Measurements from ENCODE around the gene WIZ. TPM values are rescaled to one million over a fixed set of nuclear protein-coding genes. Genes with fewer than 3 reads are reported as not detected.

WIZ gene, protein sequence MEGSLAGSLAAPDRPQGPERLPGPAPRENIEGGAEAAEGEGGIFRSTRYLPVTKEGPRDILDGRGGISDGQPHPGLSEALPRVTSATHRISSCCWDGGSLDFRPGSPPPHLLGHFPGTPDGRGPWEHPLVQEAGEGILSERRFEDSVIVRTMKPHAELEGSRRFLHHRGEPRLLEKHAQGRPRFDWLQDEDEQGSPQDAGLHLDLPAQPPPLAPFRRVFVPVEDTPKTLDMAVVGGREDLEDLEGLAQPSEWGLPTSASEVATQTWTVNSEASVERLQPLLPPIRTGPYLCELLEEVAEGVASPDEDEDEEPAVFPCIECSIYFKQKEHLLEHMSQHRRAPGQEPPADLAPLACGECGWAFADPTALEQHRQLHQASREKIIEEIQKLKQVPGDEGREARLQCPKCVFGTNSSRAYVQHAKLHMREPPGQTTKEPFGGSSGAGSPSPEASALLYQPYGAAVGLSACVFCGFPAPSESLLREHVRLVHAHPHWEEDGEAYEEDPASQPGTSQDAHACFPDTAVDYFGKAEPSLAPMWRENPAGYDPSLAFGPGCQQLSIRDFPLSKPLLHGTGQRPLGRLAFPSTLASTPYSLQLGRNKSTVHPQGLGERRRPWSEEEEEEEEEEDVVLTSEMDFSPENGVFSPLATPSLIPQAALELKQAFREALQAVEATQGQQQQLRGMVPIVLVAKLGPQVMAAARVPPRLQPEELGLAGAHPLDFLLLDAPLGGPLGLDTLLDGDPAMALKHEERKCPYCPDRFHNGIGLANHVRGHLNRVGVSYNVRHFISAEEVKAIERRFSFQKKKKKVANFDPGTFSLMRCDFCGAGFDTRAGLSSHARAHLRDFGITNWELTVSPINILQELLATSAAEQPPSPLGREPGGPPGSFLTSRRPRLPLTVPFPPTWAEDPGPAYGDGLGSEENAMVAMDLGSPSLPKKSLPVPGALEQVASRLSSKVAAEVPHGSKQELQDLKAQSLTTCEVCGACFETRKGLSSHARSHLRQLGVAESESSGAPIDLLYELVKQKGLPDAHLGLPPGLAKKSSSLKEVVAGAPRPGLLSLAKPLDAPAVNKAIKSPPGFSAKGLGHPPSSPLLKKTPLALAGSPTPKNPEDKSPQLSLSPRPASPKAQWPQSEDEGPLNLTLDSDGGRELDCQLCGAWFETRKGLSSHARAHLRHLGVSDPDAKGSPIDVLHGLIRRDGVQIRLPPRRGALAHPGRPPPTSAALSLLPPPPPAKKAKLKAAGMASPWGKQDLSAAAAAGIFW (N-terminal part only)
- 29.0 and 39.5 TPM in 2 replicates for total RNA-seq (2014; rRNA removed; shearing (Covaris generic))
- 8.9 and 10.3 TPM in 2 replicates for polyA plus RNA-seq (2016; fragmentation: Nextera tagmentation; extraction: Ambion mirVana)
- long read RNA-seq, partial matches to known transcripts: 3 of 3 reads
- long read RNA-seq, other reads (novel, unspliced or antisense): 0 of 3 reads

DNA sequence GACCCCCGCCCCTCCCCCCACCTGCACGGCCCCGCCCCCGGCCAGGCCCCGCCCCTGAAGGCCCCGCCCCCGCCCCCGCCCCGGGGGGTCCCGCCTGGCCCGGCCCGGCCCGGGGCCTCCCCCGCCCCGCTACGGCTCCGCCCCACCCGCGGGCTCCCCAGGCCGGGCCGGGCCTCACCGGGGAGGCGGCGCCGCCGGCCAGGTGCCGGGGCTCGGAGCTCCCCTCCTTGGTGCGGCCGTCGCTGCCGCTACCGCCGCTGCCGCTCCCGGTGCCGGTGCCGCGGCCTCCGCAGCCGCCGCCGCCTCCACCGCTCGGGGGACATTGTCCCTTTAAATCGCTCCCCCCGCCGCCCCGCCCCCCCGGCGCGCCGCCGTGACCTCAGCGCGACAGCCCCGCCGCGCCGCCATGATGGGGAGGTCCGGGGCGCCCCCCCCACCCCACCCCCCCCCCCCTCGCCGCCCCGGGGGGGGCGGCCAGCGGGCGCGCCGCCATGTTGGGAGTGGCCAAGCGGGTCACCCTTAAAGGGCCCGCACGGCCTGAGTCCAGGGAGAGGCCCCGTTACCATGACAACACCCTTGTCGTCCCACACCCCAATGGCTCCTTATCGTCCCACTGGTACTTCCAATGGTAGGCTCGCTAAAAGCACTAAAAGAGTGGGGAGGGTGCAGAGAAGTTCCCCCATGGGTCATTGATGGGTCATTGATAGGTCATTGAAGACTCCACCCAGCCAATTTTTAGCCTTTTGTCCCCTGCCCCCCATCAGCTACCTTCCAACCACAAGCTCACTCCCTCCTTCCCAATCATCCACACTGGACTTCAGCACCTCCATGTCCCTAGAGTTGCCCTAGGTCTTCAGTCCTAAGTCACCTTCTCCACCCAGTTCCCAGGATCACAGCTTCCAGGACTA lies at the start of gene WIZ:
TSS of gene WIZ (minus strand) at position 337 of the 908 bp plus-strand sequence. CDS start 1,649 bp downstream, outside the sequence.
- H3K4me3 ChIP-seq: peak within 1 kb of the TSS; percentile 84
- no peaks in the 10 kb centered on the region for H3K79me2 ChIP-seq (replicated peaks; ENCODE audit: insufficient read depth)
- H4K20me1 ChIP-seq (replicated peaks; ENCODE audit: insufficient read depth): no peaks in the 10 kb centered on the region
- H3K9me2 ChIP-seq (ENCODE audit: insufficient read depth): peaks cover 8% of the 10 kb centered on the region; the same call in 1 of the 2 replicates
- peak within 1 kb of the TSS; percentile 96 for H2AFZ ChIP-seq
- H3K36me3 ChIP-seq (ENCODE audit: insufficient read depth): no peaks in the 10 kb centered on the region
- no peaks in the 10 kb centered on the region; the same call in 1 of the 3 replicates for H3K9me3 Mint-ChIP-seq
- H3K4me1 ChIP-seq (ENCODE audit: insufficient read depth): peaks cover 13% of the 10 kb centered on the region
- H3K27ac ChIP-seq (ENCODE audit: low read depth): no peak within 1 kb of the TSS
- no peak; the same call in 2 of the 3 replicates for ATAC-seq
- H3K27me3 ChIP-seq (ENCODE audit: insufficient read depth): peaks cover 21% of the 10 kb centered on the region
- peak within 1 kb of the TSS; percentile 78 for H3K4me3 Mint-ChIP-seq
- H3K36me3 Mint-ChIP-seq (ENCODE audit: low read depth): no peaks in the 10 kb centered on the region; the same call in 2 of the 3 replicates
- H3F3A ChIP-seq (replicated peaks; ENCODE audit: low read depth): 0 out of 2 replicates have a peak, but pooled peaks cover 13% of the 10 kb centered on the region
- TF ChIP-seq ZNF331 (CRISPR knock-in tag; IDR thresholded peaks at IDR 0.05; ENCODE audit: low read depth) (no peak), POLR2AphosphoS5 (IDR thresholded peaks at IDR 0.05; ENCODE audit: low read depth) (no peak), STAT1 (IDR thresholded peaks at IDR 0.05; ENCODE audit: unreplicated experiment) (no peak), CREB1 (CRISPR knock-in tag; IDR thresholded peaks at IDR 0.05; ENCODE audit: low read depth) (peak; percentile 89), EZH2 (IDR thresholded peaks at IDR 0.05; ENCODE audit: low read depth, unreplicated experiment) (no peak), JUNB (IDR thresholded peaks at IDR 0.05; ENCODE audit: unreplicated experiment) (no peak)
- TF ChIP-seq, protein P1, sequence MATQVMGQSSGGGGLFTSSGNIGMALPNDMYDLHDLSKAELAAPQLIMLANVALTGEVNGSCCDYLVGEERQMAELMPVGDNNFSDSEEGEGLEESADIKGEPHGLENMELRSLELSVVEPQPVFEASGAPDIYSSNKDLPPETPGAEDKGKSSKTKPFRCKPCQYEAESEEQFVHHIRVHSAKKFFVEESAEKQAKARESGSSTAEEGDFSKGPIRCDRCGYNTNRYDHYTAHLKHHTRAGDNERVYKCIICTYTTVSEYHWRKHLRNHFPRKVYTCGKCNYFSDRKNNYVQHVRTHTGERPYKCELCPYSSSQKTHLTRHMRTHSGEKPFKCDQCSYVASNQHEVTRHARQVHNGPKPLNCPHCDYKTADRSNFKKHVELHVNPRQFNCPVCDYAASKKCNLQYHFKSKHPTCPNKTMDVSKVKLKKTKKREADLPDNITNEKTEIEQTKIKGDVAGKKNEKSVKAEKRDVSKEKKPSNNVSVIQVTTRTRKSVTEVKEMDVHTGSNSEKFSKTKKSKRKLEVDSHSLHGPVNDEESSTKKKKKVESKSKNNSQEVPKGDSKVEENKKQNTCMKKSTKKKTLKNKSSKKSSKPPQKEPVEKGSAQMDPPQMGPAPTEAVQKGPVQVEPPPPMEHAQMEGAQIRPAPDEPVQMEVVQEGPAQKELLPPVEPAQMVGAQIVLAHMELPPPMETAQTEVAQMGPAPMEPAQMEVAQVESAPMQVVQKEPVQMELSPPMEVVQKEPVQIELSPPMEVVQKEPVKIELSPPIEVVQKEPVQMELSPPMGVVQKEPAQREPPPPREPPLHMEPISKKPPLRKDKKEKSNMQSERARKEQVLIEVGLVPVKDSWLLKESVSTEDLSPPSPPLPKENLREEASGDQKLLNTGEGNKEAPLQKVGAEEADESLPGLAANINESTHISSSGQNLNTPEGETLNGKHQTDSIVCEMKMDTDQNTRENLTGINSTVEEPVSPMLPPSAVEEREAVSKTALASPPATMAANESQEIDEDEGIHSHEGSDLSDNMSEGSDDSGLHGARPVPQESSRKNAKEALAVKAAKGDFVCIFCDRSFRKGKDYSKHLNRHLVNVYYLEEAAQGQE (IDR thresholded peaks at IDR 0.05; ENCODE audit: unreplicated experiment): no peak
- TF ChIP-seq, protein P2, sequence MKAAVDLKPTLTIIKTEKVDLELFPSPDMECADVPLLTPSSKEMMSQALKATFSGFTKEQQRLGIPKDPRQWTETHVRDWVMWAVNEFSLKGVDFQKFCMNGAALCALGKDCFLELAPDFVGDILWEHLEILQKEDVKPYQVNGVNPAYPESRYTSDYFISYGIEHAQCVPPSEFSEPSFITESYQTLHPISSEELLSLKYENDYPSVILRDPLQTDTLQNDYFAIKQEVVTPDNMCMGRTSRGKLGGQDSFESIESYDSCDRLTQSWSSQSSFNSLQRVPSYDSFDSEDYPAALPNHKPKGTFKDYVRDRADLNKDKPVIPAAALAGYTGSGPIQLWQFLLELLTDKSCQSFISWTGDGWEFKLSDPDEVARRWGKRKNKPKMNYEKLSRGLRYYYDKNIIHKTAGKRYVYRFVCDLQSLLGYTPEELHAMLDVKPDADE (IDR thresholded peaks at IDR 0.05): no peak
- peaks cover 25% of the 10 kb centered on the region for H3K27me3 Mint-ChIP-seq (ENCODE audit: insufficient read depth, low read depth, poor library complexity)
- DNase-seq (ENCODE audit: low spot score): peak; percentile 92
- no peak within 1 kb of the TSS for H3K27ac Mint-ChIP-seq
- H3K4me1 Mint-ChIP-seq: peaks cover 9% of the 10 kb centered on the region
- H3K4me2 ChIP-seq: peak within 1 kb of the TSS; percentile 97
